HepG2 (cell line): ENCODE data around the gene CTF1. TPM values are rescaled to one million over a fixed set of nuclear protein-coding genes. Genes with fewer than 3 reads are reported as not detected.

ENCODE experiments used
- ATRX ChIP-seq: sonication (generic); formaldehyde crosslinking; IDR thresholded peaks from 2 replicates; pipeline ENCODE4 v1.4.0; 2020; ENCODE audit warnings: missing genetic modification reagents, borderline replicate concordance
- CAMTA2 ChIP-seq: sonication (generic); formaldehyde crosslinking; IDR thresholded peaks from 2 replicates; pipeline ENCODE4 v1.4.0; 2020; ENCODE audit warnings: mild to moderate bottlenecking, missing genetic modification reagents, borderline replicate concordance
- CEBPB ChIP-seq: IDR thresholded peaks from 2 replicates; pipeline ENCODE4 v1.6.1; 2011; ENCODE audit warnings: low read depth, low read length, improper control_type of control experiment, borderline replicate concordance
- EP300 ChIP-seq, 3 experiments: sonication (generic) in 1 of 3; formaldehyde crosslinking in 1 of 3; IDR thresholded peaks; 2 replicates each; pipeline versions ENCODE4 v1.5.1 to v1.6.1; 2011 to 2020; ENCODE audit warnings: low read depth in 2 of 3, low read length in 2 of 3, borderline replicate concordance in 1 of 3, improper control_type of control experiment in 1 of 3, mild to moderate bottlenecking in 1 of 3, missing genetic modification reagents in 1 of 3, moderate library complexity in 1 of 3
- FOSL2 ChIP-seq: sonication (generic); formaldehyde crosslinking; IDR thresholded peaks from 2 replicates; pipeline ENCODE4 v1.4.0; 2020; ENCODE audit warnings: missing genetic modification reagents
- GFI1 ChIP-seq: sonication (generic); formaldehyde crosslinking; IDR thresholded peaks from 2 replicates; pipeline ENCODE4 v1.5.0; 2020; ENCODE audit warnings: missing genetic modification reagents, mild to moderate bottlenecking, borderline replicate concordance
- KDM5A ChIP-seq: fragments of 200-600 bp; sonication (generic); IDR thresholded peaks from 2 replicates; pipeline ENCODE4 v1.7.0; 2018; ENCODE audit warnings: antibody characterized with exemption, mild to moderate bottlenecking, low read length, borderline replicate concordance
- KLF9 ChIP-seq: IDR thresholded peaks from 2 replicates; pipeline ENCODE4 v1.6.1; 2016; ENCODE audit warnings: low read depth
- MED1 ChIP-seq: sonication (generic); formaldehyde crosslinking; IDR thresholded peaks from 2 replicates; pipeline ENCODE4 v1.4.0; 2020; ENCODE audit warnings: missing genetic modification reagents
- MED13 ChIP-seq: sonication (generic); formaldehyde crosslinking; IDR thresholded peaks from 2 replicates; pipeline ENCODE4 v1.5.0; 2020; ENCODE audit warnings: missing genetic modification reagents
- MIER3 ChIP-seq: IDR thresholded peaks from 2 replicates; pipeline ENCODE4 v1.6.1; 2016; ENCODE audit warnings: missing compliant biosample characterization, borderline replicate concordance
- MLLT10 ChIP-seq: sonication (generic); formaldehyde crosslinking; IDR thresholded peaks from 2 replicates; pipeline ENCODE4 v1.4.0; 2020; ENCODE audit warnings: missing genetic modification reagents
- SMAD3 ChIP-seq: sonication (generic); formaldehyde crosslinking; IDR thresholded peaks from 2 replicates; pipeline ENCODE4 v1.4.0; 2020; ENCODE audit warnings: missing genetic modification reagents
- SOX5 ChIP-seq: IDR thresholded peaks from 2 replicates; pipeline ENCODE4 v1.6.1; 2016; ENCODE audit warnings: borderline replicate concordance
- SRSF1 ChIP-seq: fragments of 200-400 bp; formaldehyde crosslinking; optimal IDR thresholded peaks from 2 replicates; pipeline ENCODE3; 2017; ENCODE audit warnings: mild to moderate bottlenecking, low read depth, low read length, moderate library complexity
- TAF1 ChIP-seq: sonication (generic); formaldehyde crosslinking; IDR thresholded peaks from 2 replicates; pipeline ENCODE4 v1.4.0; 2020; ENCODE audit warnings: missing genetic modification reagents
- XRCC5 ChIP-seq: fragments of 200-400 bp; formaldehyde crosslinking; optimal IDR thresholded peaks from 2 replicates; pipeline ENCODE3; 2017; ENCODE audit warnings: mild to moderate bottlenecking, low read length
- ZBTB44 ChIP-seq: sonication (generic); formaldehyde crosslinking; IDR thresholded peaks from 2 replicates; pipeline ENCODE4 v1.4.0; 2020; ENCODE audit warnings: missing genetic modification reagents
- ZNF282 ChIP-seq: fragments of 450-650 bp; IDR thresholded peaks from 2 replicates; pipeline ENCODE4 v1.6.1; 2018; ENCODE audit not compliant: partially characterized antibody
- ZNF331 ChIP-seq: sonication (generic); formaldehyde crosslinking; IDR thresholded peaks from 2 replicates; pipeline ENCODE4 v1.4.0; 2020; ENCODE audit warnings: missing genetic modification reagents
- ZNF724P ChIP-seq: sonication (generic); formaldehyde crosslinking; IDR thresholded peaks from 2 replicates; pipeline ENCODE4 v1.8.0; 2022; ENCODE audit warnings: missing genetic modification reagents, borderline replicate concordance
- ZNF773 ChIP-seq: sonication (generic); formaldehyde crosslinking; IDR thresholded peaks from 2 replicates; pipeline ENCODE4 v1.4.0; 2020; ENCODE audit warnings: missing genetic modification reagents, borderline replicate concordance
- ZNF775 ChIP-seq: sonication (generic); formaldehyde crosslinking; IDR thresholded peaks from 2 replicates; pipeline ENCODE4 v1.4.0; 2020; ENCODE audit warnings: missing genetic modification reagents, mild to moderate bottlenecking, moderate library complexity, borderline replicate concordance
- ZNF777 ChIP-seq: sonication (generic); formaldehyde crosslinking; IDR thresholded peaks from 2 replicates; pipeline ENCODE4 v1.4.0; 2020; ENCODE audit warnings: missing genetic modification reagents
- ZNF883 ChIP-seq: sonication (generic); formaldehyde crosslinking; IDR thresholded peaks from 2 replicates; pipeline ENCODE4 v1.5.1; 2020; ENCODE audit warnings: mild to moderate bottlenecking, missing genetic modification reagents; ENCODE audit errors: not compliant biosample characterization
- ZNF891 ChIP-seq: sonication (generic); formaldehyde crosslinking; IDR thresholded peaks from 2 replicates; pipeline ENCODE4 v1.5.0; 2020; ENCODE audit warnings: mild to moderate bottlenecking, missing genetic modification reagents
- polyA plus RNA-seq, 8 experiments: library from polyadenylated mRNA; depleted of rRNA in 3 of 8; stranded (reverse) in 7 of 8; unstranded in 1 of 8; fragments of >200 nt; fragmentation: Illumina TruSeq in 4 of 8; extraction: Trizol in 4 of 8; gene quantifications; 2 replicates each; pipeline versions ENCODE4 v1.2.1 to v1.2.3, GENCODE V29; 2011 to 2016; ENCODE audit warnings: low read depth in 4 of 8, missing spikeins in 1 of 8, mixed read lengths in 1 of 8; ENCODE audit not compliant: insufficient read depth in 1 of 8
- total RNA-seq, 5 experiments: library from RNA; depleted of rRNA; stranded (reverse); fragments of >200 nt; fragmentation: Illumina TruSeq; extraction: Trizol; gene quantifications; 2 replicates each; pipeline ENCODE4 v1.2.3, GENCODE V29; 2016; ENCODE audit warnings: low read depth in 1 of 5
- TF ChIP-seq, protein P1 (sequence below): sonication (generic); formaldehyde crosslinking; IDR thresholded peaks from 2 replicates; pipeline ENCODE4 v1.4.0; 2020; ENCODE audit warnings: missing genetic modification reagents
- TF ChIP-seq, protein P2 (sequence below): sonication (generic); formaldehyde crosslinking; IDR thresholded peaks from 2 replicates; pipeline ENCODE4 v1.9.0; 2022; ENCODE audit warnings: low read depth, missing genetic modification reagents

The CTF1 gene
- total and polyA plus RNA-seq, 2 of the 13 experiments (the other 11 are each of a cell fraction or from before 2014, with no cell fraction given), result 0.13 to 1.8 TPM

- TF ChIP-seq FOSL2, result peak; percentile 17; the same call in 1 of the 2 replicates
- peak; percentile 98 for TF ChIP-seq SRSF1
- TF ChIP-seq MLLT10 (CRISPR knock-in tag), result no peak
- TF ChIP-seq ZBTB44 (CRISPR knock-in tag), result no peak
- no peak for TF ChIP-seq KDM5A
- no peak for TF ChIP-seq ZNF282
- no peak for TF ChIP-seq ZNF331
- TF ChIP-seq KLF9 (CRISPR knock-in tag), result no peak
- peak; percentile 87 for TF ChIP-seq ZNF883 (CRISPR knock-in tag)
- no peak; the same call in 1 of the 2 replicates for TF ChIP-seq ZNF775
- no peak for TF ChIP-seq SMAD3 (CRISPR knock-in tag)
- TF ChIP-seq, protein P1, sequence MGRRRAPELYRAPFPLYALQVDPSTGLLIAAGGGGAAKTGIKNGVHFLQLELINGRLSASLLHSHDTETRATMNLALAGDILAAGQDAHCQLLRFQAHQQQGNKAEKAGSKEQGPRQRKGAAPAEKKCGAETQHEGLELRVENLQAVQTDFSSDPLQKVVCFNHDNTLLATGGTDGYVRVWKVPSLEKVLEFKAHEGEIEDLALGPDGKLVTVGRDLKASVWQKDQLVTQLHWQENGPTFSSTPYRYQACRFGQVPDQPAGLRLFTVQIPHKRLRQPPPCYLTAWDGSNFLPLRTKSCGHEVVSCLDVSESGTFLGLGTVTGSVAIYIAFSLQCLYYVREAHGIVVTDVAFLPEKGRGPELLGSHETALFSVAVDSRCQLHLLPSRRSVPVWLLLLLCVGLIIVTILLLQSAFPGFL (CRISPR knock-in tag), result no peak
- TF ChIP-seq ZNF777 (CRISPR knock-in tag), result peak; percentile 29; the same call in 1 of the 2 replicates
- TF ChIP-seq EP300 (IDR thresholded peaks at IDR 0.05; ENCODE audit: low read depth in 2 of 2, low read length in 2 of 2), result 0 out of 4 replicates have a peak, but pooled peaks of 1 of the 2 experiments have one; percentile 35
- no peak for TF ChIP-seq EP300 (CRISPR knock-in tag; IDR thresholded peaks at IDR 0.05; ENCODE audit: borderline replicate concordance)
- TF ChIP-seq ZNF724P, result no peak
- TF ChIP-seq ZNF773 (CRISPR knock-in tag), result no peak
- no peak for TF ChIP-seq CEBPB
- TF ChIP-seq MED13, result no peak; the same call in 1 of the 2 replicates
- no peak for TF ChIP-seq CAMTA2 (CRISPR knock-in tag)
- no peak for TF ChIP-seq MED1 (CRISPR knock-in tag)
- TF ChIP-seq TAF1 (CRISPR knock-in tag), result no peak; the same call in 1 of the 2 replicates
- TF ChIP-seq GFI1, result no peak
- TF ChIP-seq, protein P2, sequence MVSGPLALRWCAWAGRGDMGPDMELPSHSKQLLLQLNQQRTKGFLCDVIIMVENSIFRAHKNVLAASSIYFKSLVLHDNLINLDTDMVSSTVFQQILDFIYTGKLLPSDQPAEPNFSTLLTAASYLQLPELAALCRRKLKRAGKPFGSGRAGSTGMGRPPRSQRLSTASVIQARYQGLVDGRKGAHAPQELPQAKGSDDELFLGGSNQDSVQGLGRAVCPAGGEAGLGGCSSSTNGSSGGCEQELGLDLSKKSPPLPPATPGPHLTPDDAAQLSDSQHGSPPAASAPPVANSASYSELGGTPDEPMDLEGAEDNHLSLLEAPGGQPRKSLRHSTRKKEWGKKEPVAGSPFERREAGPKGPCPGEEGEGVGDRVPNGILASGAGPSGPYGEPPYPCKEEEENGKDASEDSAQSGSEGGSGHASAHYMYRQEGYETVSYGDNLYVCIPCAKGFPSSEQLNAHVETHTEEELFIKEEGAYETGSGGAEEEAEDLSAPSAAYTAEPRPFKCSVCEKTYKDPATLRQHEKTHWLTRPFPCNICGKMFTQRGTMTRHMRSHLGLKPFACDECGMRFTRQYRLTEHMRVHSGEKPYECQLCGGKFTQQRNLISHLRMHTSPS (CRISPR knock-in tag), result no peak
- TF ChIP-seq ZNF891, result peak; percentile 35; the same call in 1 of the 2 replicates
- TF ChIP-seq ATRX (CRISPR knock-in tag), result no peak
- TF ChIP-seq XRCC5, result peak; percentile 18
- no peak for TF ChIP-seq SOX5
- no peak for TF ChIP-seq MIER3 (CRISPR knock-in tag)
Observed at GRCh38 chr16:30896261-30896888, at the start of gene CTF1 (continued).
